Heart left ventricle (tissue), 16 donors: ENCODE data around the gene NAA60. TPM values are rescaled to one million over a fixed set of nuclear protein-coding genes. Genes with fewer than 3 reads are reported as not detected.

Experiments used
- ATAC-seq, 4 donors: fragments of 200-7000 bp; cut with Tn5 transposase; one replicate each; pipeline ENCODE4 v1.9.1; 2020 to 2022; ENCODE audit warnings: moderate library complexity in 4 of 4, mild to moderate bottlenecking in 3 of 4, moderate number of reproducible peaks in 1 of 4
- DNase-seq, 5 donors: peaks; one replicate each; pipeline ENCODE4 v3.0.0-alpha.2; 2020
- H3K27ac ChIP-seq, 12 donors: fragments of 200-600 bp; sonication (generic) in 4 of 12; one replicate each; pipeline versions ENCODE4 v1.5.0 to v1.8.0; 2016 to 2022; ENCODE audit warnings: mild to moderate bottlenecking in 2 of 12
- H3K27me3 ChIP-seq, 9 donors: fragments of 200-600 bp; sonication (generic) in 2 of 9; one replicate each; pipeline versions ENCODE4 v1.5.1 to v1.8.0; 2016 to 2022; ENCODE audit warnings: mild to moderate bottlenecking in 3 of 9
- H3K36me3 ChIP-seq, 9 donors: fragments of 200-600 bp; sonication (generic) in 2 of 9; one replicate each; pipeline versions ENCODE4 v1.5.0 to v1.8.0; 2018 to 2022; ENCODE audit warnings: mild to moderate bottlenecking in 2 of 9
- H3K4me1 ChIP-seq, 12 donors: fragments of 200-600 bp; sonication (generic) in 4 of 12; one replicate each; pipeline versions ENCODE4 v1.5.0 to v1.8.0; 2016 to 2022; ENCODE audit warnings: mild to moderate bottlenecking in 3 of 12
- H3K4me3 ChIP-seq, 12 donors: fragments of 200-600 bp; sonication (generic) in 4 of 12; one replicate each; pipeline versions ENCODE4 v1.5.0 to v1.8.0; 2017 to 2022; ENCODE audit warnings: mild to moderate bottlenecking in 9 of 12, moderate library complexity in 4 of 12
- H3K9me3 ChIP-seq, 12 donors: fragments of 200-600 bp; sonication (generic) in 4 of 12; one replicate each; pipeline versions ENCODE4 v1.5.0 to v1.8.0; 2016 to 2022; ENCODE audit warnings: mild to moderate bottlenecking in 1 of 12
- CTCF ChIP-seq, 12 donors: fragments of 200-600 bp; sonication (generic) in 4 of 12; IDR thresholded peaks; one replicate each; pipeline versions ENCODE4 v1.5.0 to v1.8.0; 2018 to 2022; ENCODE audit warnings: antibody characterized with exemption in 12 of 12, mild to moderate bottlenecking in 5 of 12
- POLR2A ChIP-seq, 2 donors: fragments of 450-650 bp; IDR thresholded peaks; one replicate each; pipeline ENCODE4 v1.6.1; 2017; ENCODE audit warnings: antibody characterized with exemption in 2 of 2, mild to moderate bottlenecking in 2 of 2, moderate library complexity in 2 of 2
- WGBS, 4 donors: extraction: QIAGEN DNeasy Blood & Tissue Kit in 2 of 4; methylation state at CpG; one replicate each; pipeline versions ENCODE4 v1.1.5 to v1.1.7; 2013 to 2018; 5-methylcytosine and 5-hydroxymethylcytosine counted together
- intact Hi-C, 10 donors: fragments of 100-400 bp; cut with DNase I; formaldehyde crosslinking; loops; one replicate each; pipeline versions ENCODE4 v1.11.1 to v1.14.2; 2022
- long read RNA-seq, 3 donors: library from polyadenylated mRNA; unstranded; transcript quantifications; one replicate each; pipeline ENCODE4 v2.0.0, GENCODE V29; 2020 to 2021
- polyA plus RNA-seq, 2 donors: library from polyadenylated mRNA; stranded (reverse); fragments of 200-250 nt; gene quantifications; one replicate each; pipeline ENCODE4 v1.2.3, GENCODE V29; 2013
- total RNA-seq, 9 donors: library from RNA; depleted of rRNA in 2 of 9; stranded (reverse); fragments of >200 nt in 2 of 9; fragmentation: NEBNext Ultra II Directional in 3 of 9; extraction: Animal tissue kit (Norgen Biotek cat#: 25700) in 3 of 9; gene quantifications; one replicate each; pipeline versions ENCODE4 v1.1.0 to v1.2.4, GENCODE V29; 2016 to 2023
- donor health status: ischemic (EF 13 %, LVEDD 7.1; RV severe dilation, severe dysfunction).
- donor health status: healthy with polysubstance abuse.
- donor health status: DM: no; HTN: yes; CAD: no.
- donor health status: DM: no; HTN: no; CAD: no.
- donor health status: ischemic (EF 25% LVEDD 6.9; RV normal size, moderate dysfunction).
- donor health status: ischemic (EF 25% LVEDD 5.7; RV mildly dilated, moderate dysfunction).
- donor health status: healthy.
- donor health status: DM: yes; HTN: yes; CAD: no.
- donor health status: ischemic (EF 35%, LVEDD 5.7; RV mildly dilated, moderate dysfunction).
- donor health status: nonischemic (EF 11% LVEDD 7.7; RV severe dilation, severe dysfunction).
- donor health status: DM: yes; HTN: yes; CAD: no.
- donor health status: PGD.
- donor health status: ischemic (EF 29% LVEDD 5.4; RV normal size, mild dysfunction).
- donor health status: nonischemic (EF 23%, LVEDD 6.1; RV moderate dilation, normal function).

The NAA60 gene
- total RNA-seq (10 to 100 TPM; 30.3 to 61.9 (median 37.0) TPM), polyA plus RNA-seq (10 to 100 TPM; 38.6 to 39.1 TPM)
- long read RNA-seq, donor 1, transcript NAA60-214 (6 exons, 2,931 nt), result minor isoform, 7 of 41 reads
- long read RNA-seq, donor 1, transcript NAA60-229 (7 exons, 2,531 nt), result major isoform, 8 of 41 reads
- long read RNA-seq, donor 1, transcript NAA60-203 (7 exons, 2,619 nt), result minor isoform, 5 of 41 reads
- long read RNA-seq, donor 1, partial matches to known transcripts, result 8 of 41 reads
- long read RNA-seq, donor 1, other reads (novel, unspliced or antisense), result 4 of 41 reads
- long read RNA-seq, donor 2, transcript NAA60-203 (7 exons, 2,619 nt), result minor isoform, 14 of 147 reads
- long read RNA-seq, donor 2, transcript NAA60-229 (7 exons, 2,531 nt), result major isoform, 29 of 147 reads
- long read RNA-seq, donor 2, transcript NAA60-213 (7 exons, 1,950 nt), result minor isoform, 8 of 147 reads
- long read RNA-seq, donor 2, transcript NAA60-234 (2 exons, 578 nt), result minor isoform, 21 of 147 reads
- long read RNA-seq, donor 2, partial matches to known transcripts, result 30 of 147 reads
- long read RNA-seq, donor 2, other reads (novel, unspliced or antisense), result 30 of 147 reads
- long read RNA-seq, donor 3, transcript NAA60-203 (7 exons, 2,619 nt), result minor isoform, 7 of 41 reads
- long read RNA-seq, donor 3, transcript NAA60-229 (7 exons, 2,531 nt), result major isoform, 11 of 41 reads
- long read RNA-seq, donor 3, transcript NAA60-234 (2 exons, 578 nt), result minor isoform, 7 of 41 reads
- long read RNA-seq, donor 3, partial matches to known transcripts, result 5 of 41 reads
- long read RNA-seq, donor 3, other reads (novel, unspliced or antisense), result 2 of 41 reads

GRCh38 chr16:3443108-3444031, at the start of gene NAA60, which contains the start of gene ZNF597:
NAA60 (plus strand) TSS chr16:3443680; CDS start chr16:3476228, 32,548 bp downstream.
ZNF597 (minus strand) TSS chr16:3443504; CDS start chr16:3443153, 351 bp downstream.
- DNase-seq (peak; percentile 85 to 88 (median 87)), ATAC-seq (peak; percentile 98 to 99 (median 98))
- WGBS, 4 donors, result 41 to 56% (median 48%) methylated on average over 49 to 61 of the region's 61 CpGs
- Histone ChIP-seq H3K27ac (peak within 1 kb of the TSS; percentile 73 to 91 (median 83)), H3K36me3 (peaks cover 0 to 41% (median 28%) of the 10 kb centered on the region in 9 donors), H3K27me3 (no peaks in the 10 kb centered on the region), H3K4me3 (peak within 1 kb of the TSS; percentile 49 to 86 (median 66)), H3K9me3 (peaks cover 0 to 26% (median 9%) of the 10 kb centered on the region in 12 donors), H3K4me1 (peaks cover 0 to 25% (median 9%) of the 10 kb centered on the region in 12 donors)
- intact Hi-C loops, result loop anchor here in 2 of 10 donors (2.0 to 5.0 kb wide), 2 partner anchors 41 to 43 kb away; partner anchors contain the start of genes ZNF174 (in 2 of the 2) and ZSCAN32 (in 2 of the 2)
- TF ChIP-seq CTCF (IDR thresholded peaks at IDR 0.05) (no peak), POLR2A (IDR thresholded peaks at IDR 0.05) (peak in 1 of 2 donors; percentile 25)

GRCh38 chr16:3400446-3400778, 43.1 kb upstream of the NAA60 start:
- intact Hi-C loops, result loop anchor here in 9 of 10 donors (2.0 to 10.0 kb wide), 11 partner anchors 36 to 104 kb away; partner anchors contain the start of genes CLUAP1 (in 3 of the 9), NAA60 (in 2 of the 9), ZNF597 (in 2 of the 9) and C16orf90 (in 1 of the 9)
- DNase-seq (no peak), ATAC-seq (no peak)
- Histone ChIP-seq H3K27ac (peak overlapping the region; percentile 22 to 93 (median 86)), H3K27me3 (no peaks in the 10 kb centered on the region), H3K4me1 (peaks cover 0 to 33% (median 18%) of the 10 kb centered on the region in 12 donors), H3K9me3 (peaks cover 0 to 65% (median 10%) of the 10 kb centered on the region in 12 donors), H3K4me3 (peak overlapping the region; percentile 39 to 99 (median 90)), H3K36me3 (peaks cover 0 to 63% (median 33%) of the 10 kb centered on the region in 9 donors)
- TF ChIP-seq CTCF (IDR thresholded peaks at IDR 0.05) (no peak), POLR2A (IDR thresholded peaks at IDR 0.05) (no peak)
- 0 to 2% (median 1%) methylated on average over 5 to 18 of the region's 18 CpGs for WGBS, 4 donors

DNA sequence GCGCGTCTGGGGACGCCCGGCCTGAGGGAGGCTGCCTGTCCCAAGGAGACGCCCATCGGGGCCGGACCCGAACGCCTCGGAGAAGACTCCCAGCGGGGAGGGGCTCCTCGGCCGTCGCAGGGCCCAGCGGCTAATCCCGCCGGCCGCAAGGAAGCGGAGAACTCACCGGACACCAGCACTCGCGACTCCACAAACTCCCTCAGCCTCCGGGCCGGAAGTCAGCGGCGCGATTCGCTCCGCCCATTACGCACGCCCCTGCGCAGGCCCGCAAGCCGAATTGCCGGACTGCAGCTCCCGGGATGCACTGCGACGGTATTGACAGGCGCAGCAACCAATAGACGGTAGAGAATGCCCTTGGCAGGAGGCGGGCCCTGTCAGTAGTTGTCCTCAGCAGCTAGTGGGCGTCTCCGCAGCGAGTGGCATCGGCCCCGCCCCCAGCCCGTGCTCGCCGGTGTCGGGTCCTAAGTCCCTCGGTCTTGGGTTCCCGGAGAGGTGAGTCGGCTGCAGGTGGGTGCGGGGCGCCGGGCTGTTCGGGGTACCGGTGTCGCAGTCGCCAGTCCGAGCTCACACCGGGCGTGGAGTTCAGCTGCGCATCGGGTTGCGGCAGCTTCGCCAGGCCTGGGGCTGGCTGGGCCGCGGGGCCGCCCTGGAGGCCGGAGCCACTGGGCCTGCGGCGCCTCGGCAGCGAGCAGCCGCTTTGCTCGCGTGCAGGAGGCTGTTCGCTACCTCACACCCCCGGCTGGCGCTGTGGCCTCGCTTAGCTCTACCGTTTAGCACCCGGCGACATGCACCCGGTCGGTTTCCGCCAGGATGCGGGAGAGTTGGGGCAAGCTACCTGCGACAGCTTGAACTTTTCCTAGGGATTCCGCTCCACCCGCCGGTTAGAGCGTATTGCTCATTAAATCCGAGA, 42.4 kb upstream of the NAA60 start, which contains the start of the genes ZNF174 and ZSCAN32:
Gene ZNF174, plus strand, starts transcription at position 437 of the 910 bp plus-strand sequence. CDS start 790 bp downstream, outside the sequence.
Gene ZSCAN32, minus strand, starts transcription at position 226 of the 910 bp plus-strand sequence. CDS start 3,447 bp downstream, outside the sequence.
- Histone ChIP-seq H3K27ac (peak within 1 kb of the TSS; percentile 22 to 93 (median 86)), H3K27me3 (no peaks in the 10 kb centered on the region), H3K4me3 (peak within 1 kb of the TSS; percentile 39 to 99 (median 90)), H3K36me3 (peaks cover 1 to 63% (median 33%) of the 10 kb centered on the region in 9 donors), H3K4me1 (peaks cover 0 to 33% (median 18%) of the 10 kb centered on the region in 12 donors), H3K9me3 (peaks cover 0 to 65% (median 15%) of the 10 kb centered on the region in 12 donors)
- WGBS, 4 donors, result 0% methylated on average over 46 to 95 of the region's 95 CpGs
- DNase-seq (peak; percentile 98 to 99 (median 99)), ATAC-seq (peak; percentile 100)
- intact Hi-C loops, result loop anchor here in 9 of 10 donors (1.0 to 10.0 kb wide), 13 partner anchors 36 to 104 kb away; partner anchors contain the start of genes CLUAP1 (in 3 of the 9), NAA60 (in 2 of the 9), ZNF597 (in 2 of the 9) and C16orf90 (in 1 of the 9)
- TF ChIP-seq POLR2A (IDR thresholded peaks at IDR 0.05) (peak in 1 of 2 donors; percentile 76), CTCF (IDR thresholded peaks at IDR 0.05) (peak in 3 of 12 donors; percentile 13 to 44 (median 16))
